ENCODE results near the gene SLC2A8.
A peak's percentile ranks its signal among the peaks of the same experiment; 100 is the strongest.

- TF ChIP-seq CTCF (IDR thresholded peaks at IDR 0.05) (peak in 1 of 3 experiments; percentile 28), POLR2A (IDR thresholded peaks at IDR 0.05) (no peak)
These were observed 48.9 kb upstream of the SLC2A8 start for GRCh38 chr9:127347831-127348776.
